Motor neuron (in vitro differentiated cells): ENCODE results near the gene ZNF335. TPM values are rescaled to one million over a fixed set of nuclear protein-coding genes. Genes with fewer than 3 reads are reported as not detected.

ENCODE experiments used
- ATAC-seq, 8 experiments: fragments of 200-7000 bp; cut with Tn5 transposase; replicated peaks in 6 of 8; 2 replicates each; pipeline ENCODE4 v1.8.0; 2021; ENCODE audit warnings: mild to moderate bottlenecking in 8 of 8, moderate library complexity in 8 of 8
- H3K27ac ChIP-seq, 2 donors: fragments of 250-450 bp; sonication (Bioruptor Pico); 2 replicates each; pipeline ENCODE4 v1.9.0; 2021; ENCODE audit warnings: antibody characterized with exemption in 2 of 2, mild to moderate bottlenecking in 2 of 2, moderate library complexity in 1 of 2
- H3K4me1 ChIP-seq, 2 donors: fragments of 250-450 bp; sonication (Bioruptor Pico); replicated peaks in 1 of 2; 2 replicates each; pipeline ENCODE4 v1.6.1; 2021; ENCODE audit warnings: antibody characterized with exemption in 2 of 2, mild to moderate bottlenecking in 2 of 2, moderate library complexity in 1 of 2
- H3K4me3 ChIP-seq, 5 donors: fragments of 250-450 bp; sonication (Bioruptor Pico); 2 replicates each; pipeline ENCODE4 v1.9.0; 2021; ENCODE audit warnings: antibody characterized with exemption in 5 of 5, mild to moderate bottlenecking in 5 of 5, moderate library complexity in 4 of 5
- WGBS, 10 experiments: fragments of 450-650 bp; shearing (Covaris generic); methylation state at CpG; one replicate each; pipeline ENCODE4 v1.0.0; 2022; 5-methylcytosine and 5-hydroxymethylcytosine counted together
- in situ Hi-C, 9 experiments: fragments of 400-800 bp; cut with MboI; loops; one replicate each; pipeline ENCODE4 v1.15.0; 2021; ENCODE audit warnings: low sequenced_read_pairs in 9 of 9, low pct_unique_long_range_greater_than_20kb in 2 of 9; ENCODE audit not compliant: unreplicated experiment in 9 of 9
- total RNA-seq, 8 experiments: library from RNA; unstranded; fragments of 300-600 nt; gene quantifications; 2 replicates each; pipeline versions ENCODE4 v1.2.3 to v1.2.4, GENCODE V29; 2022

ZNF335 gene
- total RNA-seq, 8 experiments from 2014 or later, result 7.3 to 21.9 (median 12.1) TPM

- in situ Hi-C loops, result no loop called here
- ATAC-seq, result peak in 4 of 8 experiments; percentile 18 to 29 (median 24)
- Histone ChIP-seq H3K4me3 (no peak overlapping the region), H3K4me1 (no peaks in the 10 kb centered on the region), H3K27ac (no peak overlapping the region)
- 86 to 100% (median 94%) methylated on average over 1 to 6 of the region's 13 CpGs; no CpG with 5 or more reads in 5 of the 10 experiments for WGBS, 10 experiments
Measured at GRCh38 chr20:45899046-45899835, 72.8 kb downstream of the ZNF335 start.

Other genes starting within 250 kb of the ZNF335 start
- gene SPINT4, start 249.9 kb downstream of the ZNF335 start, total RNA-seq, result not detected
- gene WFDC3, start 180.3 kb downstream of the ZNF335 start, total RNA-seq, result 1 to 10 TPM in 4 of 8 experiments, under 1 TPM in 3, not detected in 1; 0.64 to 2.9 (median 1.1) TPM
- gene DNTTIP1, start 180.2 kb downstream of the ZNF335 start, total RNA-seq, result 10 to 100 TPM; 15.1 to 46.3 (median 31.3) TPM
- gene UBE2C, start 159.6 kb downstream of the ZNF335 start, total RNA-seq, result 100 to 1,000 TPM in 1 of 8 experiments, 10 to 100 TPM in 2, 1 to 10 TPM in 4, under 1 TPM in 1; 0.87 to 230 (median 9.7) TPM
- 1 to 10 TPM in 2 of 8 experiments, under 1 TPM in 3, not detected in 3; 0.37 to 1.2 (median 0.47) TPM for gene TNNC2, start 144.9 kb downstream of the ZNF335 start, total RNA-seq
- 10 to 100 TPM in 5 of 8 experiments, 1 to 10 TPM in 3; 7.6 to 42.1 (median 15.8) TPM for gene SNX21, start 138.4 kb downstream of the ZNF335 start, total RNA-seq
- gene ACOT8, start 114.8 kb downstream of the ZNF335 start, total RNA-seq, result 10 to 100 TPM; 25.8 to 46.6 (median 29.6) TPM
- gene ZSWIM3, start 114.6 kb downstream of the ZNF335 start, total RNA-seq, result 1 to 10 TPM; 2.7 to 9.1 (median 7.7) TPM
- gene ZSWIM1, start 91.0 kb downstream of the ZNF335 start, total RNA-seq, result 10 to 100 TPM in 2 of 8 experiments, 1 to 10 TPM in 6; 6.6 to 12.3 (median 8.9) TPM
- gene SPATA25, start 84.6 kb downstream of the ZNF335 start, total RNA-seq, result 1 to 10 TPM; 1.1 to 4.1 (median 2.6) TPM
- gene NEURL2, start 81.0 kb downstream of the ZNF335 start, total RNA-seq, result 10 to 100 TPM in 1 of 8 experiments, 1 to 10 TPM in 7; 4.0 to 10.8 (median 5.7) TPM
- 100 to 1,000 TPM in 3 of 8 experiments, 10 to 100 TPM in 5; 16.0 to 395 (median 55.2) TPM for gene CTSA, start 80.9 kb downstream of the ZNF335 start, total RNA-seq
- gene PLTP, start 60.0 kb downstream of the ZNF335 start, total RNA-seq, result 100 to 1,000 TPM in 2 of 8 experiments, 10 to 100 TPM in 6; 30.7 to 638 (median 41.2) TPM
- gene PCIF1, start 37.5 kb downstream of the ZNF335 start, total RNA-seq, result 10 to 100 TPM in 7 of 8 experiments, 1 to 10 TPM in 1; 6.7 to 58.9 (median 20.4) TPM
- under 1 TPM in 4 of 8 experiments, not detected in 4; 0.09 to 0.81 (median 0.18) TPM for gene MMP9, start 36.7 kb upstream of the ZNF335 start, total RNA-seq
- gene SLC12A5, start 57.0 kb upstream of the ZNF335 start, total RNA-seq, result 10 to 100 TPM in 5 of 8 experiments, 1 to 10 TPM in 2, under 1 TPM in 1; 0.81 to 55.8 (median 25.1) TPM
- gene NCOA5, start 117.8 kb upstream of the ZNF335 start, total RNA-seq, result 10 to 100 TPM; 11.9 to 44.1 (median 18.3) TPM
- gene CD40, start 146.1 kb upstream of the ZNF335 start, total RNA-seq, result 1 to 10 TPM in 4 of 8 experiments, under 1 TPM in 4; 0.11 to 4.6 (median 1.1) TPM